Measurements from ENCODE around the gene CLEC4F. TPM values are rescaled to one million over a fixed set of nuclear protein-coding genes. Genes with fewer than 3 reads are reported as not detected.

Gene CLEC4F
- total and polyA plus RNA-seq, 9 donors = 0.06 to 0.53 (median 0.13) TPM; not detected in 1

- 57% methylated on average over 1 of the region's 1 CpG for WGBS (ENCODE audit: insufficient coverage)
- no peak for DNase-seq
- Histone ChIP-seq H3K27me3 (ENCODE audit: control insufficient read depth, insufficient read depth, low read length) (peaks cover 8% of the 10 kb centered on the region), H3K27ac (ENCODE audit: low read length) (no peak overlapping the region), H3K9me3 (replicated peaks; ENCODE audit: control insufficient read depth, low read depth, low read length) (no peaks in the 10 kb centered on the region), H3K36me3 (ENCODE audit: control insufficient read depth, insufficient read depth, low read length) (no peaks in the 10 kb centered on the region), H3K4me3 (ENCODE audit: low read length) (no peak overlapping the region), H3K4me1 (ENCODE audit: control insufficient read depth, insufficient read depth, low read length) (no peaks in the 10 kb centered on the region)
Measured at GRCh38 chr2:70759446-70759845, 61.0 kb downstream of the CLEC4F start.

Other genes starting within 250 kb of the CLEC4F start
- gene ADD2, start 52.4 kb downstream of the CLEC4F start, total RNA-seq = 0.98 TPM
- gene ADD2, start 52.4 kb downstream of the CLEC4F start, polyA plus RNA-seq (ENCODE audit: insufficient read depth in 1 of 8, insufficient read length in 8 of 8, low replicate concordance in 1 of 8) = 1 to 10 TPM; 1.6 to 4.2 (median 2.4) TPM
- not detected for gene FIGLA, start 30.0 kb downstream of the CLEC4F start, total RNA-seq
- not detected for gene FIGLA, start 30.0 kb downstream of the CLEC4F start, polyA plus RNA-seq (ENCODE audit: insufficient read depth in 1 of 8, insufficient read length in 8 of 8, low replicate concordance in 1 of 8)
- gene CD207, start 15.2 kb upstream of the CLEC4F start, total RNA-seq = 0.13 TPM
- under 1 TPM in 5 of 8 donors, not detected in 3; 0.06 to 0.69 (median 0.11) TPM for gene CD207, start 15.2 kb upstream of the CLEC4F start, polyA plus RNA-seq (ENCODE audit: insufficient read depth in 1 of 8, insufficient read length in 8 of 8, low replicate concordance in 1 of 8)
- 1.7 TPM for gene VAX2, start 80.0 kb upstream of the CLEC4F start, total RNA-seq
- gene VAX2, start 80.0 kb upstream of the CLEC4F start, polyA plus RNA-seq (ENCODE audit: insufficient read depth in 1 of 8, insufficient read length in 8 of 8, low replicate concordance in 1 of 8) = 1 to 10 TPM; 1.6 to 4.0 (median 3.1) TPM
- 0.62 TPM for gene ATP6V1B1, start 115.3 kb upstream of the CLEC4F start, total RNA-seq
- gene ATP6V1B1, start 115.3 kb upstream of the CLEC4F start, polyA plus RNA-seq (ENCODE audit: insufficient read depth in 1 of 8, insufficient read length in 8 of 8, low replicate concordance in 1 of 8) = 1 to 10 TPM in 3 of 8 donors, under 1 TPM in 5; 0.30 to 2.7 (median 0.89) TPM
- 0.80 TPM for gene ANKRD53, start 158.0 kb upstream of the CLEC4F start, total RNA-seq
- 1 to 10 TPM in 5 of 8 donors, under 1 TPM in 3; 0.72 to 2.0 (median 1.1) TPM for gene ANKRD53, start 158.0 kb upstream of the CLEC4F start, polyA plus RNA-seq (ENCODE audit: insufficient read depth in 1 of 8, insufficient read length in 8 of 8, low replicate concordance in 1 of 8)
- gene TEX261, start 174.3 kb upstream of the CLEC4F start, total RNA-seq = 16.0 TPM
- 10 to 100 TPM; 33.5 to 41.8 (median 36.9) TPM for gene TEX261, start 174.3 kb upstream of the CLEC4F start, polyA plus RNA-seq (ENCODE audit: insufficient read depth in 1 of 8, insufficient read length in 8 of 8, low replicate concordance in 1 of 8)
- 67.6 TPM for gene NAGK, start 248.0 kb upstream of the CLEC4F start, total RNA-seq
- 10 to 100 TPM; 65.3 to 84.8 (median 76.6) TPM for gene NAGK, start 248.0 kb upstream of the CLEC4F start, polyA plus RNA-seq (ENCODE audit: insufficient read depth in 1 of 8, insufficient read length in 8 of 8, low replicate concordance in 1 of 8)